Heart right ventricle (tissue), 16 donors: ENCODE data around the gene STK26. TPM values are rescaled to one million over a fixed set of nuclear protein-coding genes. Genes with fewer than 3 reads are reported as not detected.

Experiments used
- ATAC-seq, 8 donors: fragments of 200-7000 bp; cut with Tn5 transposase; one replicate each; pipeline ENCODE4 v1.9.1; 2020; ENCODE audit warnings: mild to moderate bottlenecking in 8 of 8, moderate library complexity in 8 of 8, moderate number of reproducible peaks in 1 of 8
- DNase-seq, 2 donors: peaks; one replicate each; pipeline ENCODE4 v3.0.0-alpha.2; 2020
- H3K27ac ChIP-seq, 10 donors: fragments of 200-600 bp; sonication (generic) in 2 of 10; one replicate each; pipeline versions ENCODE4 v1.5.0 to v1.8.0; 2020 to 2022; ENCODE audit warnings: mild to moderate bottlenecking in 3 of 10
- H3K27me3 ChIP-seq, 7 donors: fragments of 200-600 bp; one replicate each; pipeline ENCODE4 v1.8.0; 2021 to 2022; ENCODE audit warnings: mild to moderate bottlenecking in 2 of 7
- H3K36me3 ChIP-seq, 9 donors: fragments of 200-600 bp; sonication (generic) in 1 of 9; one replicate each; pipeline versions ENCODE4 v1.5.0 to v1.8.0; 2020 to 2022; ENCODE audit warnings: mild to moderate bottlenecking in 2 of 9
- H3K4me1 ChIP-seq, 9 donors: fragments of 200-600 bp; sonication (generic) in 1 of 9; one replicate each; pipeline versions ENCODE4 v1.5.0 to v1.8.0; 2020 to 2022; ENCODE audit warnings: mild to moderate bottlenecking in 4 of 9
- H3K4me3 ChIP-seq, 10 donors: fragments of 200-600 bp; sonication (generic) in 2 of 10; one replicate each; pipeline versions ENCODE4 v1.5.0 to v1.8.0; 2020 to 2022; ENCODE audit warnings: mild to moderate bottlenecking in 7 of 10, moderate library complexity in 2 of 10
- H3K9me3 ChIP-seq, 11 donors: fragments of 200-600 bp in 10 of 11; sonication (generic) in 2 of 11; one replicate each; pipeline versions ENCODE4 v1.5.0 to v1.8.0; 2013 to 2022; ENCODE audit warnings: mild to moderate bottlenecking in 2 of 11, control low read depth in 1 of 11, moderate library complexity in 1 of 11
- CTCF ChIP-seq, 9 donors: fragments of 200-600 bp; sonication (generic) in 2 of 9; IDR thresholded peaks; one replicate each; pipeline versions ENCODE4 v1.5.0 to v1.8.0; 2021 to 2022; ENCODE audit warnings: antibody characterized with exemption in 9 of 9, mild to moderate bottlenecking in 5 of 9, moderate library complexity in 1 of 9
- WGBS, 2 donors: extraction: QIAGEN DNeasy Blood & Tissue Kit; methylation state at CpG; one replicate each; pipeline ENCODE4 v1.1.7; 2013; ENCODE audit warnings: inconsistent platforms in 1 of 2; 5-methylcytosine and 5-hydroxymethylcytosine counted together
- intact Hi-C, 10 donors: fragments of 100-400 bp; cut with DNase I; formaldehyde crosslinking; loops; one replicate each; pipeline versions ENCODE4 v1.11.1 to v1.14.2; 2022
- polyA plus RNA-seq, 2 donors: library from polyadenylated mRNA; stranded (reverse); fragments of 200-250 nt; gene quantifications; one replicate each; pipeline ENCODE4 v1.2.3, GENCODE V29; 2013
- total RNA-seq, 10 donors: library from RNA; stranded (reverse); fragmentation: NEBNext Ultra II Directional in 3 of 10; extraction: Animal tissue kit (Norgen Biotek cat#: 25700) in 3 of 10; gene quantifications; one replicate each; pipeline versions ENCODE4 v1.2.1 to v1.2.4, GENCODE V29; 2021 to 2023
- donor health status: Arrhythmogenic right ventricular cardiomyopathy.
- donor health status: ischemic (EF 13 %, LVEDD 7.1; RV severe dilation, severe dysfunction).
- donor health status: healthy with polysubstance abuse.
- donor health status: DM: no; HTN: yes; CAD: no.
- donor health status: DM: no; HTN: no; CAD: no.
- donor health status: ischemic (EF 25% LVEDD 6.9; RV normal size, moderate dysfunction).
- donor health status: ischemic (EF 25% LVEDD 5.7; RV mildly dilated, moderate dysfunction).
- donor health status: healthy.
- donor health status: DM: yes; HTN: yes; CAD: no.
- donor health status: Ischemic cardiomyopathy.
- donor health status: ischemic (EF 35%, LVEDD 5.7; RV mildly dilated, moderate dysfunction).
- donor health status: nonischemic (EF 11% LVEDD 7.7; RV severe dilation, severe dysfunction).
- donor health status: DM: yes; HTN: yes; CAD: no.
- donor health status: PGD.
- donor health status: ischemic (EF 29% LVEDD 5.4; RV normal size, mild dysfunction).
- donor health status: nonischemic (EF 23%, LVEDD 6.1; RV moderate dilation, normal function).

STK26 gene
- total and polyA plus RNA-seq, 12 donors, result 0.54 to 3.3 (median 1.0) TPM

GRCh38 chrX:132077414-132077813 lies 54.3 kb downstream of the STK26 start:
- Histone ChIP-seq H3K9me3 (no peaks in the 10 kb centered on the region), H3K4me3 (no peak overlapping the region), H3K27me3 (peaks cover 0 to 64% (median 0%) of the 10 kb centered on the region in 7 donors), H3K27ac (no peak overlapping the region), H3K4me1 (no peaks in the 10 kb centered on the region), H3K36me3 (peaks cover 0 to 5% (median 0%) of the 10 kb centered on the region in 9 donors)
- intact Hi-C loops, result loop anchor here in 1 of 10 donors (10.0 kb wide), 1 partner anchor 233 kb away; no protein-coding TSS in a partner anchor
- ATAC-seq (no peak), DNase-seq (no peak)
- 80 to 98% methylated on average over 1 of the region's 1 CpG for WGBS, 2 donors
- no peak for TF ChIP-seq CTCF (IDR thresholded peaks at IDR 0.05)

GRCh38 chrX:132077912-132078311 lies 54.8 kb downstream of the STK26 start:
- intact Hi-C loops, result loop anchor here in 1 of 10 donors (10.0 kb wide), 1 partner anchor 233 kb away; no protein-coding TSS in a partner anchor
- Histone ChIP-seq H3K36me3 (peaks cover 0 to 5% (median 0%) of the 10 kb centered on the region in 9 donors), H3K27ac (no peak overlapping the region), H3K4me3 (no peak overlapping the region), H3K9me3 (no peaks in the 10 kb centered on the region), H3K4me1 (no peaks in the 10 kb centered on the region), H3K27me3 (peaks cover 0 to 69% (median 0%) of the 10 kb centered on the region in 7 donors)
- DNase-seq, result no peak
- WGBS, 2 donors, result 95 to 96% methylated on average over 3 of the region's 3 CpGs
- ATAC-seq, result no peak
- no peak for TF ChIP-seq CTCF (IDR thresholded peaks at IDR 0.05)

GRCh38 chrX:132085786-132086185 lies 62.7 kb downstream of the STK26 start:
- H3K27ac ChIP-seq, result no peak overlapping the region
- H3K27me3 ChIP-seq, result peaks cover 0 to 94% (median 0%) of the 10 kb centered on the region in 7 donors
- no peak for DNase-seq
- intact Hi-C loops, result loop anchor here in 1 of 10 donors (10.0 kb wide), 1 partner anchor 241 kb away; no protein-coding TSS in a partner anchor
- ATAC-seq, result no peak
- no peaks in the 10 kb centered on the region for H3K9me3 ChIP-seq
- H3K36me3 ChIP-seq, result no peaks in the 10 kb centered on the region
- no peak for TF ChIP-seq CTCF (IDR thresholded peaks at IDR 0.05)
- WGBS, 2 donors, result 38 to 50% methylated on average over 3 of the region's 3 CpGs
- H3K4me3 ChIP-seq, result no peak overlapping the region
- no peaks in the 10 kb centered on the region for H3K4me1 ChIP-seq

GRCh38 chrX:132086672-132087071 lies 63.6 kb downstream of the STK26 start:
- no peaks in the 10 kb centered on the region for H3K36me3 ChIP-seq
- H3K27ac ChIP-seq, result no peak overlapping the region
- DNase-seq, result no peak
- intact Hi-C loops, result loop anchor here in 1 of 10 donors (10.0 kb wide), 1 partner anchor 242 kb away; no protein-coding TSS in a partner anchor
- H3K4me1 ChIP-seq, result no peaks in the 10 kb centered on the region
- no peaks in the 10 kb centered on the region for H3K9me3 ChIP-seq
- no peak for ATAC-seq
- H3K4me3 ChIP-seq, result no peak overlapping the region
- 38 to 48% methylated on average over 2 of the region's 2 CpGs for WGBS, 2 donors
- peaks cover 0 to 97% (median 0%) of the 10 kb centered on the region in 7 donors for H3K27me3 ChIP-seq
- no peak for TF ChIP-seq CTCF (IDR thresholded peaks at IDR 0.05)
